SU-DHL-6 (cell line): ENCODE results near the gene TMEM108.

Experiments used
- CTCF ChIP-seq: fragments of 200-600 bp; sonication (generic); IDR thresholded peaks from one replicate; pipeline ENCODE4 v1.5.1; 2017; ENCODE audit warnings: antibody characterized with exemption, mild to moderate bottlenecking, low read length, moderate library complexity; ENCODE audit not compliant: insufficient read depth, poor library complexity, severe bottlenecking
- EZH2phosphoT487 ChIP-seq: fragments of 200-600 bp; sonication (generic), shearing (Covaris generic); conservative IDR thresholded peaks from 2 replicates; pipeline ENCODE4 v1.6.1; 2018; ENCODE audit warnings: mild to moderate bottlenecking, antibody characterized with exemption, low read length, moderate library complexity, mixed read lengths

- TF ChIP-seq CTCF, result no peak
- TF ChIP-seq EZH2phosphoT487, result no peak
These were observed 74.5 kb downstream of the TMEM108 start for GRCh38 chr3:133112666-133113065.
